HAP-1 (cell line): ENCODE data around the gene TBC1D3D.
"Not testable (repeated sequence)": the region's sequence is repeated elsewhere in the genome, so short reads cannot be mapped to it uniquely, and the experiment has no call there.

Source experiments
- DNase-seq, 2 experiments: peaks; one replicate each; pipeline ENCODE4 v3.0.0-alpha.2; 2016 to 2020; ENCODE audit warnings: low spot score in 2 of 2
- H3K27me3 ChIP-seq: fragments of 250-450 bp; sonication (Bioruptor Pico); 2 replicates; pipeline ENCODE4 v1.5.1; 2020; ENCODE audit warnings: low read depth, mild to moderate bottlenecking, moderate library complexity
- H3K36me3 ChIP-seq: fragments of 250-450 bp; sonication (Bioruptor Pico); replicated peaks from 2 replicates; pipeline ENCODE4 v1.5.1; 2020; ENCODE audit warnings: mild to moderate bottlenecking
- H3K4me1 ChIP-seq: fragments of 250-450 bp; sonication (Bioruptor Pico); 2 replicates; pipeline ENCODE4 v1.5.1; 2020; ENCODE audit warnings: mild to moderate bottlenecking
- H3K4me3 ChIP-seq: fragments of 250-450 bp; sonication (Bioruptor Pico); 2 replicates; pipeline ENCODE4 v1.5.1; 2020; ENCODE audit warnings: mild to moderate bottlenecking, moderate library complexity
- H3K9me3 ChIP-seq: fragments of 250-450 bp; sonication (Bioruptor Pico); 2 replicates; pipeline ENCODE4 v1.5.1; 2020; ENCODE audit warnings: mild to moderate bottlenecking, moderate library complexity
- in situ Hi-C: fragments of 300-500 bp; cut with MboI; formaldehyde crosslinking; loops from 3 replicates; pipeline ENCODE4 v1.14.3; 2020; ENCODE audit warnings: low sequenced_read_pairs, inconsistent platforms, mixed read lengths

TBC1D3D gene

GRCh38 chr17:38003676-38004075 lies at the start of gene TBC1D3D:
TSS of gene TBC1D3D (plus strand) at chr17:38003976. CDS start at chr17:38005561, 1,585 bp downstream.
- H3K36me3 ChIP-seq, H3K4me3 ChIP-seq, in situ Hi-C loops, H3K9me3 ChIP-seq, H3K27me3 ChIP-seq, H3K4me1 ChIP-seq, DNase-seq: not testable (repeated sequence)

GRCh38 chr17:37988960-37989359 lies 14.8 kb upstream of the TBC1D3D start, which contains the start of gene TBC1D3L:
TSS of gene TBC1D3L (minus strand) at chr17:37989060. CDS start at chr17:37987520, 1,540 bp downstream.
- H3K9me3 ChIP-seq, H3K36me3 ChIP-seq, in situ Hi-C loops, H3K27me3 ChIP-seq, DNase-seq, H3K4me1 ChIP-seq, H3K4me3 ChIP-seq: not testable (repeated sequence)
